ENCODE results near the gene DAG1. TPM values are rescaled to one million over a fixed set of nuclear protein-coding genes. Genes with fewer than 3 reads are reported as not detected.

Gene DAG1
- total RNA-seq, 4 donors from 2014 or later: 53.7 to 90.1 (median 55.7) TPM

- TF ChIP-seq, protein P1, sequence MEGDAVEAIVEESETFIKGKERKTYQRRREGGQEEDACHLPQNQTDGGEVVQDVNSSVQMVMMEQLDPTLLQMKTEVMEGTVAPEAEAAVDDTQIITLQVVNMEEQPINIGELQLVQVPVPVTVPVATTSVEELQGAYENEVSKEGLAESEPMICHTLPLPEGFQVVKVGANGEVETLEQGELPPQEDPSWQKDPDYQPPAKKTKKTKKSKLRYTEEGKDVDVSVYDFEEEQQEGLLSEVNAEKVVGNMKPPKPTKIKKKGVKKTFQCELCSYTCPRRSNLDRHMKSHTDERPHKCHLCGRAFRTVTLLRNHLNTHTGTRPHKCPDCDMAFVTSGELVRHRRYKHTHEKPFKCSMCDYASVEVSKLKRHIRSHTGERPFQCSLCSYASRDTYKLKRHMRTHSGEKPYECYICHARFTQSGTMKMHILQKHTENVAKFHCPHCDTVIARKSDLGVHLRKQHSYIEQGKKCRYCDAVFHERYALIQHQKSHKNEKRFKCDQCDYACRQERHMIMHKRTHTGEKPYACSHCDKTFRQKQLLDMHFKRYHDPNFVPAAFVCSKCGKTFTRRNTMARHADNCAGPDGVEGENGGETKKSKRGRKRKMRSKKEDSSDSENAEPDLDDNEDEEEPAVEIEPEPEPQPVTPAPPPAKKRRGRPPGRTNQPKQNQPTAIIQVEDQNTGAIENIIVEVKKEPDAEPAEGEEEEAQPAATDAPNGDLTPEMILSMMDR (IDR thresholded peaks at IDR 0.05): no peak
- no peak for TF ChIP-seq POLR2AphosphoS5 (IDR thresholded peaks at IDR 0.05)
- no peak for TF ChIP-seq EP300 (IDR thresholded peaks at IDR 0.05; ENCODE audit: low read depth)
- Histone ChIP-seq H3K4me3 (no peak overlapping the region), H3K36me3 (peaks cover 0 to 23% (median 8%) of the 10 kb centered on the region in 4 donors), H3K9me3 (no peaks in the 10 kb centered on the region), H3K27ac (no peak overlapping the region), H3K4me1 (peaks cover 0 to 5% (median 0%) of the 10 kb centered on the region in 4 donors), H3K27me3 (no peaks in the 10 kb centered on the region)
- DNase-seq: no peak
- intact Hi-C loops (cut with DNase I; ENCODE audit: low total_unique reads): no loop called here
- WGBS, 2 donors (ENCODE audit: low coverage in 1 of 2): 90% methylated on average over 2 to 7 of the region's 10 CpGs
- in situ Hi-C loops (cut with MboI; ENCODE audit: low pct_ligation_motif_present in 1 of 4, low pct_unique_long_range_greater_than_20kb in 1 of 4, low sequenced_read_pairs in 3 of 4): loop anchor here in 1 of 4 donors (10.0 kb wide), 1 partner anchor 144 kb away; the partner anchor contains the start of gene APEH
Measured at GRCh38 chr3:49531218-49531617, 61.2 kb downstream of the DAG1 start.

GRCh38 chr3:49531715-49532114 is 61.6 kb downstream of the DAG1 start:
- H3K4me3 ChIP-seq: no peak overlapping the region
- peaks cover 0 to 23% (median 8%) of the 10 kb centered on the region in 4 donors for H3K36me3 ChIP-seq
- no peak for DNase-seq
- no peaks in the 10 kb centered on the region for H3K27me3 ChIP-seq
- H3K4me1 ChIP-seq: peaks cover 0 to 5% (median 0%) of the 10 kb centered on the region in 4 donors
- WGBS, 2 donors (ENCODE audit: low coverage in 1 of 2): 96% methylated on average over 16 of the region's 16 CpGs; no CpG with 5 or more reads in 1 of the 2 donors
- in situ Hi-C loops (cut with MboI; ENCODE audit: low pct_ligation_motif_present in 1 of 4, low pct_unique_long_range_greater_than_20kb in 1 of 4, low sequenced_read_pairs in 3 of 4) (loop anchor here in 1 of 4 donors (10.0 kb wide), 1 partner anchor 143 kb away; the partner anchor contains the start of gene APEH), intact Hi-C loops (cut with DNase I; ENCODE audit: low total_unique reads) (no loop called here)
- TF ChIP-seq, protein P1 (IDR thresholded peaks at IDR 0.05): no peak
- TF ChIP-seq POLR2A (IDR thresholded peaks at IDR 0.05) (no peak), POLR2AphosphoS5 (IDR thresholded peaks at IDR 0.05) (no peak), EP300 (IDR thresholded peaks at IDR 0.05; ENCODE audit: low read depth) (no peak)
- H3K9me3 ChIP-seq: no peaks in the 10 kb centered on the region
- no peak overlapping the region for H3K27ac ChIP-seq

DNA sequence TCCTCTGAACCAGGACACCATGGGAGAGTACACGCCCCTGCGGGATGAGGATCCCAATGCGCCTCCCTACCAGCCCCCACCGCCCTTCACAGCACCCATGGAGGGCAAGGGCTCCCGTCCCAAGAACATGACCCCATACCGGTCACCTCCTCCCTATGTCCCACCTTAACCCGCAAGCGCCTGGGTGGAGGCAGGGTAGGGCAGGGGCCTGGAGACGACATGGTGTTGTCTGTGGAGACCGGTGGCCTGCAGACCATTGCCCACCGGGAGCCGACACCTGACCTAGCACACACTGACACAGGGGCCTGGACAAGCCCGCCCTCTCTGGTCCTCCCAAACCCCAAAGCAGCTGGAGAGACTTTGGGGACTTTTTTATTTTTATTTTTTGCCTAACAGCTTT is 63.0 kb downstream of the DAG1 start:
- 96% methylated on average over 10 of the region's 13 CpGs; no CpG with 5 or more reads in 1 of the 2 donors for WGBS, 2 donors (ENCODE audit: low coverage in 1 of 2)
- H3K4me1 ChIP-seq: peaks cover 0 to 5% (median 0%) of the 10 kb centered on the region in 4 donors
- TF ChIP-seq, protein P1 (IDR thresholded peaks at IDR 0.05): no peak
- TF ChIP-seq POLR2A (IDR thresholded peaks at IDR 0.05): no peak
- intact Hi-C loops (cut with DNase I; ENCODE audit: low total_unique reads): no loop called here
- no peaks in the 10 kb centered on the region for H3K9me3 ChIP-seq
- in situ Hi-C loops (cut with MboI; ENCODE audit: low pct_ligation_motif_present in 1 of 4, low pct_unique_long_range_greater_than_20kb in 1 of 4, low sequenced_read_pairs in 3 of 4): loop anchor here in 1 of 4 donors (10.0 kb wide), 1 partner anchor 142 kb away; the partner anchor contains the start of gene APEH
- no peaks in the 10 kb centered on the region for H3K27me3 ChIP-seq
- DNase-seq: no peak
- H3K27ac ChIP-seq: no peak overlapping the region
- no peak overlapping the region for H3K4me3 ChIP-seq
- H3K36me3 ChIP-seq: peaks cover 0 to 23% (median 8%) of the 10 kb centered on the region in 4 donors

DNA sequence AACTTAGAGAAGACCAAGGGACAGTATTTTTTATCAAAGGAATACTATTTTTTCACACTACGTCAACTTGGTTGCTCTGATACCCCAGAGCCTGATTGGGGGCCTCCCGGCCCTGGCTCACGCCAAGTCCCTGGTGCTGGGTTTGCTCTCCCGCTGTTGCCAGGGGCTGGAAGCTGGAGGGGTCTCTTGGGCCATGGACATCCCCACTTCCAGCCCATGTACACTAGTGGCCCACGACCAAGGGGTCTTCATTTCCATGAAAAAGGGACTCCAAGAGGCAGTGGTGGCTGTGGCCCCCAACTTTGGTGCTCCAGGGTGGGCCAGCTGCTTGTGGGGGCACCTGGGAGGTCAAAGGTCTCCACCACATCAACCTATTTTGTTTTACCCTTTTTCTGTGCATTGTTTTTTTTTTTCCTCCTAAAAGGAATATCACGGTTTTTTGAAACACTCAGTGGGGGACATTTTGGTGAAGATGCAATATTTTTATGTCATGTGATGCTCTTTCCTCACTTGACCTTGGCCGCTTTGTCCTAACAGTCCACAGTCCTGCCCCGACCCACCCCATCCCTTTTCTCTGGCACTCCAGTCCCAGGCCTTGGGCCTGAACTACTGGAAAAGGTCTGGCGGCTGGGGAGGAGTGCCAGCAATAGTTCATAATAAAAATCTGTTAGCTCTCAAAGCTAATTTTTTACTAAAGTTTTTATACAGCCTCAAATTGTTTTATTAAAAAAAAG is 63.9 kb downstream of the DAG1 start:
- Histone ChIP-seq H3K4me3 (no peak overlapping the region), H3K27me3 (no peaks in the 10 kb centered on the region), H3K9me3 (no peaks in the 10 kb centered on the region), H3K36me3 (peaks cover 0 to 23% (median 8%) of the 10 kb centered on the region in 4 donors), H3K4me1 (peaks cover 0 to 5% (median 0%) of the 10 kb centered on the region in 4 donors), H3K27ac (peak overlapping the region; percentile 20 to 56 (median 34))
- no peak for DNase-seq
- TF ChIP-seq POLR2AphosphoS5 (IDR thresholded peaks at IDR 0.05) (no peak), POLR2A (IDR thresholded peaks at IDR 0.05) (no peak), EP300 (IDR thresholded peaks at IDR 0.05; ENCODE audit: low read depth) (no peak)
- TF ChIP-seq, protein P1 (IDR thresholded peaks at IDR 0.05): no peak
- in situ Hi-C loops (cut with MboI; ENCODE audit: low pct_ligation_motif_present in 1 of 4, low pct_unique_long_range_greater_than_20kb in 1 of 4, low sequenced_read_pairs in 3 of 4): loop anchor here in 1 of 4 donors (10.0 kb wide), 1 partner anchor 141 kb away; the partner anchor contains the start of gene APEH
- intact Hi-C loops (cut with DNase I; ENCODE audit: low total_unique reads): no loop called here
- 60 to 84% methylated on average over 1 to 9 of the region's 9 CpGs for WGBS, 2 donors (ENCODE audit: low coverage in 1 of 2)

All from transverse colon (tissue), 4 donors.